ENCODE results near the gene PASD1.

The PASD1 gene

GRCh38 chrX:151563449-151563848 is at the start of gene PASD1:
TSS of gene PASD1 (plus strand) at chrX:151563675. CDS start at chrX:151601554, 37,879 bp downstream.
- no peak for TF ChIP-seq CTCF (IDR thresholded peaks at IDR 0.05; ENCODE audit: low read depth, low read length, missing control alignments)
- DNase-seq (ENCODE audit: low read depth) = no peak
- H3K4me3 ChIP-seq (ENCODE audit: low read depth, low read length) = no peak within 1 kb of the TSS
- in situ Hi-C loops (cut with HindIII; ENCODE audit: low sequenced_read_pairs) = no loop called here

- DNase-seq (ENCODE audit: low read depth) = no peak
- in situ Hi-C loops (cut with HindIII; ENCODE audit: low sequenced_read_pairs) = no loop called here
- H3K4me3 ChIP-seq (ENCODE audit: low read depth, low read length) = no peak overlapping the region
- TF ChIP-seq CTCF (IDR thresholded peaks at IDR 0.05; ENCODE audit: low read depth, low read length, missing control alignments) = no peak
Observed at GRCh38 chrX:151515237-151515636, 48.2 kb upstream of the PASD1 start.

GRCh38 chrX:151516538-151517187 is 46.8 kb upstream of the PASD1 start:
- no peak for TF ChIP-seq CTCF (IDR thresholded peaks at IDR 0.05; ENCODE audit: low read depth, low read length, missing control alignments)
- DNase-seq (ENCODE audit: low read depth) = no peak
- H3K4me3 ChIP-seq (ENCODE audit: low read depth, low read length) = no peak overlapping the region
- in situ Hi-C loops (cut with HindIII; ENCODE audit: low sequenced_read_pairs) = no loop called here

GRCh38 chrX:151517421-151517820 is 46.1 kb upstream of the PASD1 start:
- no peak for TF ChIP-seq CTCF (IDR thresholded peaks at IDR 0.05; ENCODE audit: low read depth, low read length, missing control alignments)
- in situ Hi-C loops (cut with HindIII; ENCODE audit: low sequenced_read_pairs) = no loop called here
- no peak overlapping the region for H3K4me3 ChIP-seq (ENCODE audit: low read depth, low read length)
- DNase-seq (ENCODE audit: low read depth) = no peak

GRCh38 chrX:151523351-151523750 is 40.1 kb upstream of the PASD1 start:
- in situ Hi-C loops (cut with HindIII; ENCODE audit: low sequenced_read_pairs) = no loop called here
- DNase-seq (ENCODE audit: low read depth) = no peak

GRCh38 chrX:151536571-151536970 is 26.9 kb upstream of the PASD1 start:
- H3K4me3 ChIP-seq (ENCODE audit: low read depth, low read length) = no peak overlapping the region
- DNase-seq (ENCODE audit: low read depth) = no peak
- TF ChIP-seq CTCF (IDR thresholded peaks at IDR 0.05; ENCODE audit: low read depth, low read length, missing control alignments) = no peak
- in situ Hi-C loops (cut with HindIII; ENCODE audit: low sequenced_read_pairs) = no loop called here

More at GRCh38 chrX:151523351-151523750, 40.1 kb upstream of the PASD1 start:
- no peak for TF ChIP-seq CTCF (IDR thresholded peaks at IDR 0.05; ENCODE audit: low read depth, low read length, missing control alignments)
- H3K4me3 ChIP-seq (ENCODE audit: low read depth, low read length) = no peak overlapping the region

Measured in astrocyte of the cerebellum (primary cell).